ENCODE results near the gene CADM1. TPM values are rescaled to one million over a fixed set of nuclear protein-coding genes. Genes with fewer than 3 reads are reported as not detected.

The CADM1 gene
- total RNA-seq, 1 experiment from 2014 or later: 0.79 TPM

GRCh38 chr11:115220423-115220822 is 283.8 kb downstream of the CADM1 start:
- Histone ChIP-seq H3K79me2 (ENCODE audit: insufficient read depth, low read length) (no peaks in the 10 kb centered on the region), H3K27ac (ENCODE audit: low read depth, low read length) (no peak overlapping the region), H3K27me3 (ENCODE audit: insufficient read depth, low read length) (no peaks in the 10 kb centered on the region), H3K4me1 (ENCODE audit: control insufficient read depth in 1 of 2, insufficient read depth in 2 of 2, low read length in 2 of 2) (no peaks in the 10 kb centered on the region), H3K9me3 (ENCODE audit: control insufficient read depth in 1 of 2, insufficient read depth in 1 of 2, low read depth in 1 of 2, low read length in 2 of 2) (peaks cover 0 to 4% of the 10 kb centered on the region in 2 experiments; a peak in 2 of 4 replicates), H3K36me3 (ENCODE audit: control insufficient read depth in 1 of 2, insufficient read depth in 2 of 2, low read length in 2 of 2) (no peaks in the 10 kb centered on the region), H3K4me3 (replicated peaks in 1 of 2; ENCODE audit: low read depth in 1 of 2, low read length in 2 of 2) (no peak overlapping the region), H3K4me2 (ENCODE audit: low read length) (no peak overlapping the region), H4K20me1 (ENCODE audit: insufficient read depth) (no peaks in the 10 kb centered on the region), H3K9ac (ENCODE audit: low read length) (no peak overlapping the region), H3K9me2 (ENCODE audit: insufficient read depth) (no peaks in the 10 kb centered on the region), H2AFZ (ENCODE audit: low read depth, low read length, poor library complexity, severe bottlenecking) (no peak overlapping the region)
- no TSS peak for BruUV-seq (replicated peaks)
- no peak for DNase-seq (ENCODE audit: low read depth, low spot score)
- no peak for ATAC-seq
- intact Hi-C loops (cut with micrococcal nuclease): no loop called here
- CTCF ChIA-PET: no interaction called here
- POLR2A ChIA-PET: no interaction called here
- RAD21 ChIA-PET (ENCODE audit: low non-redundant PET in 1 of 2, low total read pairs in 2 of 2, uncharacterized antibody in 2 of 2, unreplicated experiment in 2 of 2): no interaction called here
- TF ChIP-seq SRF (IDR thresholded peaks at IDR 0.05; ENCODE audit: low read depth) (no peak), CBX3 (IDR thresholded peaks at IDR 0.05; ENCODE audit: low read depth) (no peak), POLR2A (IDR thresholded peaks at IDR 0.05; ENCODE audit: borderline replicate concordance, extremely low read depth, insufficient read depth, insufficient read length) (no peak), SP1 (IDR thresholded peaks at IDR 0.05; ENCODE audit: low read depth) (no peak), ZNF274 (IDR thresholded peaks at IDR 0.05; ENCODE audit: low read depth, low read length) (no peak), TCF7L2 (IDR thresholded peaks at IDR 0.05; ENCODE audit: borderline replicate concordance, extremely low read depth, insufficient read depth, insufficient read length) (no peak), YY1 (IDR thresholded peaks at IDR 0.05; ENCODE audit: extremely low read depth, insufficient replicate concordance, low read depth, low read length) (no peak), SIN3A (IDR thresholded peaks at IDR 0.05; ENCODE audit: low read depth) (no peak), RAD21 (IDR thresholded peaks at IDR 0.05; ENCODE audit: low read depth) (no peak)

- no peak overlapping the region for H3K27ac ChIP-seq (ENCODE audit: low read depth, low read length)
- no peak overlapping the region for H3K9ac ChIP-seq (ENCODE audit: low read length)
- H3K4me3 ChIP-seq (replicated peaks in 1 of 2; ENCODE audit: low read depth in 1 of 2, low read length in 2 of 2): no peak overlapping the region
- H3K4me2 ChIP-seq (ENCODE audit: low read length): no peak overlapping the region
- no peaks in the 10 kb centered on the region for H4K20me1 ChIP-seq (ENCODE audit: insufficient read depth)
- no peaks in the 10 kb centered on the region for H3K4me1 ChIP-seq (ENCODE audit: control insufficient read depth in 1 of 2, insufficient read depth in 2 of 2, low read length in 2 of 2)
- no peaks in the 10 kb centered on the region for H3K36me3 ChIP-seq (ENCODE audit: control insufficient read depth in 1 of 2, insufficient read depth in 2 of 2, low read length in 2 of 2)
- H3K9me2 ChIP-seq (ENCODE audit: insufficient read depth): no peaks in the 10 kb centered on the region
- DNase-seq (ENCODE audit: low read depth, low spot score): no peak
- H3K27me3 ChIP-seq (ENCODE audit: insufficient read depth, low read length): no peaks in the 10 kb centered on the region
- POLR2A ChIA-PET: no interaction called here
- RAD21 ChIA-PET (ENCODE audit: low non-redundant PET in 1 of 2, low total read pairs in 2 of 2, uncharacterized antibody in 2 of 2, unreplicated experiment in 2 of 2): no interaction called here
- intact Hi-C loops (cut with micrococcal nuclease): no loop called here
- H3K9me3 ChIP-seq (ENCODE audit: control insufficient read depth in 1 of 2, insufficient read depth in 1 of 2, low read depth in 1 of 2, low read length in 2 of 2): peaks cover 0 to 4% of the 10 kb centered on the region in 2 experiments; a peak in 2 of 4 replicates
- BruUV-seq (replicated peaks): no TSS peak
- no peak for ATAC-seq
- CTCF ChIA-PET: no interaction called here
- no peak overlapping the region for H2AFZ ChIP-seq (ENCODE audit: low read depth, low read length, poor library complexity, severe bottlenecking)
- H3K79me2 ChIP-seq (ENCODE audit: insufficient read depth, low read length): no peaks in the 10 kb centered on the region
- TF ChIP-seq EZH2phosphoT487 (IDR thresholded peaks at IDR 0.05; ENCODE audit: borderline replicate concordance) (no peak), SP1 (IDR thresholded peaks at IDR 0.05; ENCODE audit: low read depth) (no peak), CEBPB (IDR thresholded peaks at IDR 0.05; ENCODE audit: low read depth) (no peak), RAD21 (IDR thresholded peaks at IDR 0.05; ENCODE audit: low read depth) (no peak), MAX (IDR thresholded peaks at IDR 0.05) (no peak), SIN3A (IDR thresholded peaks at IDR 0.05; ENCODE audit: low read depth) (no peak), JUND (IDR thresholded peaks at IDR 0.05) (no peak), EGR1 (IDR thresholded peaks at IDR 0.05; ENCODE audit: low read depth) (no peak), EZH2 (IDR thresholded peaks at IDR 0.05) (no peak), ZBTB33 (IDR thresholded peaks at IDR 0.05; ENCODE audit: extremely low read depth, insufficient replicate concordance, low read length) (no peak), POLR2AphosphoS5 (IDR thresholded peaks at IDR 0.05; ENCODE audit: low read depth, low read length) (no peak), FOSL1 (IDR thresholded peaks at IDR 0.05; ENCODE audit: low read depth) (no peak), YY1 (IDR thresholded peaks at IDR 0.05; ENCODE audit: extremely low read depth, insufficient replicate concordance, low read depth, low read length) (no peak), ZFX (IDR thresholded peaks at IDR 0.05) (no peak), ATF3 (IDR thresholded peaks at IDR 0.05) (no peak)
Observed at GRCh38 chr11:115219376-115219775, 284.8 kb downstream of the CADM1 start.

Data from HCT116 (cell line).